A673 (cell line): ENCODE results near the gene SMAD1. TPM values are rescaled to one million over a fixed set of nuclear protein-coding genes. Genes with fewer than 3 reads are reported as not detected.
"Not testable (repeated sequence)": the region's sequence is repeated elsewhere in the genome, so short reads cannot be mapped to it uniquely, and the experiment has no call there.

Experiments
- BruUV-seq: library from RNA; stranded (reverse); fragments of 400-500 nt; replicated peaks from 2 replicates; lab custom pipeline; 2021; lab: Mats Ljungman, UMichigan
- CTCF ChIA-PET: fragments of 300-600 bp; sonication (Branson Sonifier 250); formaldehyde crosslinking; loops from one replicate; lab custom pipeline; 2022; ENCODE audit warnings: antibody characterized with exemption; lab: Charles Lee
- POLR2A ChIA-PET: fragments of 300-600 bp; sonication (Branson Sonifier 250); formaldehyde crosslinking; loops from one replicate; lab custom pipeline; 2022; ENCODE audit warnings: antibody characterized with exemption; ENCODE audit not compliant: low non-redundant PET; lab: Charles Lee
- DNase-seq: peaks from one replicate; pipeline ENCODE4 v3.0.0-alpha.2; 2015; ENCODE audit warnings: low spot score
- H3K27ac ChIP-seq: fragments of 200-600 bp; sonication (generic); 2 replicates; pipeline ENCODE4 v1.5.1; 2016; ENCODE audit warnings: mixed run types, low read depth, mild to moderate bottlenecking, mixed read lengths, antibody characterized with exemption, low read length; ENCODE audit not compliant: poor library complexity, severe bottlenecking
- H3K27me3 ChIP-seq: fragments of 200-600 bp; sonication (generic); replicated peaks from 2 replicates; pipeline ENCODE4 v1.6.1; 2017; ENCODE audit warnings: mixed run types, low read depth, mild to moderate bottlenecking, mixed read lengths, antibody characterized with exemption, low read length; ENCODE audit not compliant: insufficient read depth, poor library complexity
- H3K36me3 ChIP-seq: fragments of 200-600 bp; sonication (generic); 2 replicates; pipeline ENCODE4 v1.6.1; 2016; ENCODE audit warnings: mixed run types, mild to moderate bottlenecking, mixed read lengths, antibody characterized with exemption, low read length; ENCODE audit not compliant: insufficient read depth, poor library complexity, severe bottlenecking
- H3K4me1 ChIP-seq: fragments of 200-600 bp; sonication (generic); 2 replicates; pipeline ENCODE4 v1.6.1; 2017; ENCODE audit warnings: mixed run types, mild to moderate bottlenecking, mixed read lengths, antibody characterized with exemption, low read length; ENCODE audit not compliant: insufficient read depth, poor library complexity, severe bottlenecking
- H3K4me3 ChIP-seq: fragments of 200-600 bp; sonication (generic); 2 replicates; pipeline ENCODE4 v1.5.1; 2016; ENCODE audit warnings: low read depth, mixed run types, mild to moderate bottlenecking, mixed read lengths, low read length; ENCODE audit not compliant: poor library complexity, severe bottlenecking
- H3K9me3 ChIP-seq: fragments of 200-600 bp; sonication (generic); 2 replicates; pipeline ENCODE4 v1.6.1; 2016; ENCODE audit warnings: mixed run types, low read depth, mild to moderate bottlenecking, mixed read lengths, antibody characterized with exemption, low read length; ENCODE audit not compliant: poor library complexity, severe bottlenecking
- CTCF ChIP-seq: fragments of 300-800, 200-600 bp; sonication (generic); conservative IDR thresholded peaks from 2 replicates; pipeline ENCODE4 v1.5.1; 2017; ENCODE audit warnings: low read depth, mild to moderate bottlenecking, antibody characterized with exemption, low read length, moderate library complexity, mixed read lengths
- EZH2 ChIP-seq: fragments of 200-600 bp; sonication (generic); IDR thresholded peaks from 2 replicates; pipeline ENCODE4 v1.6.1; 2017; ENCODE audit warnings: borderline replicate concordance, low read depth, mild to moderate bottlenecking, mixed read lengths, antibody characterized with exemption, low read length; ENCODE audit not compliant: poor library complexity, severe bottlenecking
- intact Hi-C: fragments of 100-400 bp; cut with micrococcal nuclease; formaldehyde crosslinking; loops from one replicate; pipeline ENCODE4 v1.10.0; 2022; ENCODE audit not compliant: unreplicated experiment
- total RNA-seq: library from RNA; stranded (reverse); gene quantifications from 2 replicates; pipeline ENCODE4 v1.2.3, GENCODE V29; 2021

Gene SMAD1
- total RNA-seq, 1 experiment from 2014 or later, result 33.7 TPM

- no peaks in the 10 kb centered on the region for H3K9me3 ChIP-seq
- no TSS peak for BruUV-seq
- no peaks in the 10 kb centered on the region for H3K27me3 ChIP-seq
- H3K4me3 ChIP-seq, result no peak overlapping the region
- CTCF ChIA-PET, result no interaction called here
- intact Hi-C loops, result no loop called here
- no peak for DNase-seq
- no peak overlapping the region for H3K27ac ChIP-seq
- TF ChIP-seq CTCF (no peak), EZH2 (no peak)
- H3K4me1 ChIP-seq, result no peaks in the 10 kb centered on the region
- POLR2A ChIA-PET, result no interaction called here
- no peaks in the 10 kb centered on the region for H3K36me3 ChIP-seq
Observed at GRCh38 chr4:145566086-145566708, 84.5 kb downstream of the SMAD1 start.

- no TSS peak for BruUV-seq
- CTCF ChIA-PET, result no interaction called here
Observed at GRCh38 chr4:145566768-145567167, 85.1 kb downstream of the SMAD1 start.

GRCh38 chr4:145567516-145567915 lies 85.9 kb downstream of the SMAD1 start:
- Histone ChIP-seq H3K27ac (no peak overlapping the region), H3K27me3 (no peaks in the 10 kb centered on the region), H3K4me1 (no peaks in the 10 kb centered on the region), H3K4me3 (no peak overlapping the region), H3K36me3 (no peaks in the 10 kb centered on the region), H3K9me3 (no peaks in the 10 kb centered on the region)
- DNase-seq, result no peak
- BruUV-seq, result no TSS peak
- ChIA-PET CTCF (no interaction called here), POLR2A (no interaction called here)
- TF ChIP-seq CTCF, result no peak
- no peak for TF ChIP-seq EZH2
- intact Hi-C loops, result no loop called here

More at GRCh38 chr4:145566768-145567167, 85.1 kb downstream of the SMAD1 start:
- H3K4me1 ChIP-seq, result no peaks in the 10 kb centered on the region
- DNase-seq, result no peak
- POLR2A ChIA-PET, result no interaction called here
- TF ChIP-seq EZH2 (no peak), CTCF (no peak)
- no peaks in the 10 kb centered on the region for H3K9me3 ChIP-seq
- H3K27ac ChIP-seq, result no peak overlapping the region
- no peaks in the 10 kb centered on the region for H3K36me3 ChIP-seq
- intact Hi-C loops, result no loop called here
- H3K27me3 ChIP-seq, result no peaks in the 10 kb centered on the region
- H3K4me3 ChIP-seq, result no peak overlapping the region

GRCh38 chr4:145574546-145574945 lies 92.9 kb downstream of the SMAD1 start:
- H3K27ac ChIP-seq, H3K4me3 ChIP-seq, intact Hi-C loops, H3K27me3 ChIP-seq, CTCF ChIA-PET, H3K36me3 ChIP-seq, DNase-seq, POLR2A ChIA-PET, BruUV-seq, H3K4me1 ChIP-seq, H3K9me3 ChIP-seq: not testable (repeated sequence)
